SH-SY5Y (cell line): ENCODE data around the gene LRRC4C.

Experiments used
- GATA2 ChIP-seq: IDR thresholded peaks from 2 replicates; pipeline ENCODE4 v1.6.1; 2011; ENCODE audit warnings: mild to moderate bottlenecking, low read depth, low read length
- GATA3 ChIP-seq: IDR thresholded peaks from 2 replicates; pipeline ENCODE4 v1.6.1; 2011; ENCODE audit warnings: low read depth, mild to moderate bottlenecking, low read length, moderate library complexity

The LRRC4C gene

GRCh38 chr11:41399323-41399722 lies 60.1 kb downstream of the LRRC4C start:
- TF ChIP-seq GATA2 (no peak), GATA3 (no peak)

GRCh38 chr11:41398175-41398574 lies 61.3 kb downstream of the LRRC4C start:
- no peak for TF ChIP-seq GATA2
- TF ChIP-seq GATA3 = no peak

DNA sequence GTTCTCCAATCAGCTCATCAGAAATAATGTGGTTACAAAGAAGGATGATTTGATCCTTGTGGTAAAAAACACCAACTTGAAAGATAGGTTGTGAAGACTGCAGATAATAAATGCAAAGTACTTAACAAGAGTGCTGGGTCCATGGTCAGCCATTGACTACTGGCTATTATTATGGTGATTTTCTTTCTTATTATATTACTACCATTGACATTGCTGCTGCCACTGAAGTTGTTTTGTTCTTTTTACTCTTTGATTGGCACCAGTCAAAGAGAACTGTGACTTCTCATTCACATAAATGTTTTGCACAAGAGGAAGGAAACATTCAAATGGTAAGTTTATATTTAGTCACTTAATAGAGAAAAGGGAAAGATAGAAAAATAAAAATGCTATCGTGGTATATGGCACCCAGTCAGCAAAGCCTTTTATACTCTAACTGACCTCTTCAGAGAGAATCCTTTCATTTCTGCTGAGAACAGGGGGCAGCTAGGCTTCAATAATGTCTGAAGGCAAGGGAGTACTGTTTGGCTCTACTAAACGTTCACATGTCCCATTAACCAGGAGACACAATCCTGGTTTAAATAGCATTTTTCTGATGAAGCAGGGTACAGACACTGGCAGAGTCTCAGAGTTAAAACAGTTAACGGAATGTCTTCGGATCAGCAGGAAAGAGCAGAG lies 64.8 kb downstream of the LRRC4C start:
- no peak for TF ChIP-seq GATA3
- TF ChIP-seq GATA2 = no peak

DNA sequence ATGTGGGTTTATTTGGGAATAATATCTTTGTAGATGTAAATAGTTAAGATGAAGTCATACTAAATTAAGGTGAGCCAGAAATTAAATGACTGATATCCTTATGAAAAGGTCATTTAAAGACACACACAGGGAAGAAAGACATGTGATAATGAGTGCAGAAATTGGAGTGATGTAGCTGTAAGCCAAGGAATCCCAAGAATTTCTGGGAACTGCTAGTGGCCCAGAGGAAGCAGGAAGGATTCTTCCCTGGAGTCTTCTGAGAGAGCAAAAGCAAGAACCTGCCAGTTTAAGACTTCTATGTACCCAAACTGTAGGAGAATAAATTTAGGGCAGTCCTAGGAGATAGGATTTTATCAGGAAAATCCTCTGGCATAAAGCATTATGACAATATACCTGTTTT lies 66.9 kb downstream of the LRRC4C start:
- TF ChIP-seq GATA2 (no peak), GATA3 (no peak)

- TF ChIP-seq GATA3 = no peak
- TF ChIP-seq GATA2 = no peak
Observed at GRCh38 chr11:41389623-41390130, 69.8 kb downstream of the LRRC4C start.

- TF ChIP-seq GATA3 (no peak), GATA2 (no peak)
Observed at GRCh38 chr11:41384329-41384728, 75.1 kb downstream of the LRRC4C start.

GRCh38 chr11:41383768-41384167 lies 75.7 kb downstream of the LRRC4C start:
- no peak for TF ChIP-seq GATA2
- TF ChIP-seq GATA3 = no peak

GRCh38 chr11:41382927-41383326 lies 76.5 kb downstream of the LRRC4C start:
- TF ChIP-seq GATA3 = no peak
- TF ChIP-seq GATA2 = no peak

- TF ChIP-seq GATA3 (no peak), GATA2 (no peak)
Observed at GRCh38 chr11:41379084-41379483, 80.4 kb downstream of the LRRC4C start.

GRCh38 chr11:41377709-41378394 lies 81.6 kb downstream of the LRRC4C start:
- TF ChIP-seq GATA2 = no peak
- no peak for TF ChIP-seq GATA3

DNA sequence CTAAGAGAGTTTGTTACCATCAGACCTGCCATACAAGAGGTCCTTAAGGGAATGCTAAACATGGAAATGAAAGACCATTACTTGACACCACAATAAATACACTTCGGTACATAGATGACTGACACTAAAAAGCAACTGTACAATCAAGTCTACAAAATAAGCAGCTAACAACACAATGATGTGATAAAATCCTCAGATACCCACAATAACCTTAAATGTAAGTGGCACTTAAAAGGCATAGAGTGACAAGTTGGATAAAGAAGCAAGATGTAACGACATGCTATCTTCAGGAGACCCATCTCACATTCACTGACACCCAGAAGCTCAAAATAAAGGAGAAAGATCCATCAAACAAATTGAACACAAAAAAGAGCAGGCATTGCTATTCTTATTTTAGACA lies 107.6 kb downstream of the LRRC4C start:
- TF ChIP-seq GATA2 = no peak
- TF ChIP-seq GATA3 = no peak

DNA sequence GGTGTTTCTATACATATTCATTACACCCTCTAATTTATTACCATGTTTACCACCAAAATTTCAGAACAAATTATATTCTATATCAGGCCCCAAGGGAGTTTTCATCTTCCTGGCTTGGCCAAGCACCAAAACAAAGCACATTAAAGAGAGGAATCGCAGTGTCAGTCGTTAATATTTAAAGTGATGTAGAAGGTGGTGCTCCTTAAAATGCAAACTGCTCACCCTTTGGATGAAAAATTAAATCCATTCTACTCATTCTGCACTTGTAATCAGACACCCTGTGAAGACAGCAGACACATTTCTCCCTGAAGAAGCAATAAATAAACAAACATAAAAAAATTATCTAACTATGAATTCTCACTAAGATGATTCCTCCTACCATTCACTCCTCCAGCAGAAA lies 113.4 kb downstream of the LRRC4C start:
- TF ChIP-seq GATA2 (no peak), GATA3 (no peak)

- TF ChIP-seq GATA2 (no peak), GATA3 (no peak)
Observed at GRCh38 chr11:41334007-41334933, 125.2 kb downstream of the LRRC4C start.

GRCh38 chr11:41333357-41333756 lies 126.1 kb downstream of the LRRC4C start:
- no peak for TF ChIP-seq GATA2
- no peak for TF ChIP-seq GATA3

- no peak for TF ChIP-seq GATA3
- no peak for TF ChIP-seq GATA2
Observed at GRCh38 chr11:41328324-41328723, 131.1 kb downstream of the LRRC4C start.
